Central memory CD4-positive, alpha-beta T cell (primary cell): ENCODE results near the gene CD69.
A peak's percentile ranks its signal among the peaks of the same experiment; 100 is the strongest.

Source experiments
- DNase-seq: peaks from one replicate; pipeline ENCODE4 v3.0.0; 2022

The CD69 gene

GRCh38 chr12:9781360-9781759 lies 20.7 kb upstream of the CD69 start:
- DNase-seq: no peak

- DNase-seq: no peak
These were observed 18.5 kb upstream of the CD69 start for GRCh38 chr12:9779209-9779608.

GRCh38 chr12:9776781-9777180 lies 16.1 kb upstream of the CD69 start:
- DNase-seq: no peak

- peak; percentile 44 for DNase-seq
These were observed 12.6 kb upstream of the CD69 start for GRCh38 chr12:9773216-9773877.

- DNase-seq: peak; percentile 42
These were observed 2.3 kb upstream of the CD69 start for GRCh38 chr12:9763025-9763424.

- no peak for DNase-seq
These were observed 1.7 kb upstream of the CD69 start for GRCh38 chr12:9762369-9762768.

- peak; percentile 83 for DNase-seq
These were observed 699 bp upstream of the CD69 start for GRCh38 chr12:9761419-9761781.

- peak; percentile 33 for DNase-seq
These were observed 581 bp downstream of the CD69 start for GRCh38 chr12:9760120-9760519.

- no peak for DNase-seq
These were observed 1.0 kb downstream of the CD69 start for GRCh38 chr12:9759694-9760093.

GRCh38 chr12:9758119-9758518 lies 2.6 kb downstream of the CD69 start:
- DNase-seq: no peak

GRCh38 chr12:9757433-9758025 lies 3.2 kb downstream of the CD69 start:
- DNase-seq: peak; percentile 17

GRCh38 chr12:9756706-9757105 lies 4.0 kb downstream of the CD69 start:
- DNase-seq: no peak

GRCh38 chr12:9756170-9756569 lies 4.5 kb downstream of the CD69 start:
- DNase-seq: no peak

GRCh38 chr12:9755567-9755966 lies 5.1 kb downstream of the CD69 start:
- no peak for DNase-seq

GRCh38 chr12:9755035-9755434 lies 5.7 kb downstream of the CD69 start:
- DNase-seq: no peak

- DNase-seq: no peak
These were observed 6.4 kb downstream of the CD69 start for GRCh38 chr12:9754099-9754927.

- DNase-seq: no peak
These were observed 7.2 kb downstream of the CD69 start for GRCh38 chr12:9753498-9753897.

- DNase-seq: no peak
These were observed 7.6 kb downstream of the CD69 start for GRCh38 chr12:9753073-9753472.

- DNase-seq: no peak
These were observed 8.4 kb downstream of the CD69 start for GRCh38 chr12:9752145-9752933.

GRCh38 chr12:9751204-9752144 lies 9.2 kb downstream of the CD69 start:
- DNase-seq: peak; percentile 44

GRCh38 chr12:9750276-9751203 lies 10.2 kb downstream of the CD69 start:
- DNase-seq: peak; percentile 73
